Keratinocyte (primary cell): ENCODE data around the gene CPPED1. TPM values are rescaled to one million over a fixed set of nuclear protein-coding genes. Genes with fewer than 3 reads are reported as not detected.

Experiments
- DNase-seq: peaks from one replicate; pipeline ENCODE4 v3.0.0-alpha.2; 2011; ENCODE audit warnings: low read depth, missing footprints, low spot score
- FAIRE-seq: peaks from 2 replicates; lab custom pipeline; 2011; peaks lifted over from hg19 to GRCh38; lab: Jason Lieb, UNC
- H2AFZ ChIP-seq: 2 replicates; pipeline ENCODE4 v1.6.0; 2012; ENCODE audit warnings: low read length, control low read depth, inconsistent platforms; ENCODE audit not compliant: control insufficient read depth
- H3K27ac ChIP-seq: 2 replicates; pipeline ENCODE4 v1.5.1; 2011; ENCODE audit warnings: low read length; ENCODE audit not compliant: control insufficient read depth, insufficient read depth
- H3K27me3 ChIP-seq: 3 replicates; pipeline ENCODE4 v1.6.0; 2011; ENCODE audit warnings: low read length; ENCODE audit not compliant: control insufficient read depth, insufficient read depth; ENCODE audit errors: extremely low read depth
- H3K36me3 ChIP-seq, 2 experiments: 2 replicates in 1 of 2; 3 replicates in 1 of 2; pipeline ENCODE4 v1.5.1; 2011; ENCODE audit warnings: low read length in 2 of 2, mild to moderate bottlenecking in 1 of 2; ENCODE audit not compliant: control insufficient read depth in 2 of 2, insufficient read depth in 2 of 2; ENCODE audit errors: extremely low read depth in 1 of 2
- H3K4me1 ChIP-seq: 3 replicates; pipeline ENCODE4 v1.5.1; 2011; ENCODE audit warnings: low read length; ENCODE audit not compliant: control insufficient read depth, insufficient read depth; ENCODE audit errors: extremely low read depth
- H3K4me2 ChIP-seq: 3 replicates; pipeline ENCODE4 v1.6.0; 2011; ENCODE audit warnings: low read depth, low read length; ENCODE audit not compliant: control insufficient read depth, insufficient read depth; ENCODE audit errors: extremely low read depth
- H3K4me3 ChIP-seq, 3 experiments: fragments of 200-600 bp in 1 of 3; sonication (generic) in 1 of 3; 2 replicates in 2 of 3; 3 replicates in 1 of 3; pipeline ENCODE4 v1.5.1; 2011 to 2016; ENCODE audit warnings: low read length in 3 of 3, mild to moderate bottlenecking in 3 of 3, control low read depth in 2 of 3, inconsistent platforms in 1 of 3, low read depth in 1 of 3, mixed read lengths in 1 of 3, mixed run types in 1 of 3, moderate library complexity in 1 of 3; ENCODE audit not compliant: control insufficient read depth in 2 of 3, insufficient read depth in 2 of 3; ENCODE audit errors: extremely low read depth in 1 of 3
- H3K79me2 ChIP-seq: 2 replicates; pipeline ENCODE4 v1.6.0; 2012; ENCODE audit warnings: low read length; ENCODE audit not compliant: control insufficient read depth, insufficient read depth
- H3K9ac ChIP-seq: 3 replicates; pipeline ENCODE4 v1.6.0; 2011; ENCODE audit warnings: low read length; ENCODE audit not compliant: control insufficient read depth, insufficient read depth; ENCODE audit errors: extremely low read depth
- H3K9me1 ChIP-seq: 3 replicates; pipeline ENCODE4 v1.6.0; 2011; ENCODE audit warnings: low read length; ENCODE audit not compliant: control insufficient read depth, insufficient read depth; ENCODE audit errors: extremely low read depth
- H3K9me3 ChIP-seq: 2 replicates; pipeline ENCODE4 v1.5.1; 2012; ENCODE audit warnings: low read depth, low read length; ENCODE audit not compliant: control insufficient read depth
- H4K20me1 ChIP-seq: 3 replicates; pipeline ENCODE4 v1.6.0; 2011; ENCODE audit warnings: low read length; ENCODE audit not compliant: control insufficient read depth, insufficient read depth; ENCODE audit errors: extremely low read depth
- CTCF ChIP-seq, 3 experiments: IDR thresholded peaks in 1 of 3; conservative IDR thresholded peaks in 1 of 3; optimal IDR thresholded peaks in 1 of 3; 2 replicates in 2 of 3; 3 replicates in 1 of 3; pipeline versions ENCODE3 to v1.5.1; 2011; ENCODE audit warnings: low read length in 3 of 3, mild to moderate bottlenecking in 3 of 3, moderate library complexity in 2 of 3, control low read depth in 1 of 3, inconsistent platforms in 1 of 3; ENCODE audit not compliant: insufficient read depth in 2 of 3; ENCODE audit errors: extremely low read depth in 1 of 3
- EZH2 ChIP-seq: IDR thresholded peaks from one replicate; pipeline ENCODE4 v1.6.1; 2012; ENCODE audit warnings: inconsistent platforms, mild to moderate bottlenecking, low read length, moderate library complexity
- dilution Hi-C: fragments of 300-500 bp; cut with MboI; formaldehyde crosslinking; loops from one replicate; pipeline ENCODE4 v1.7.0; 2020; ENCODE audit warnings: low sequenced_read_pairs; ENCODE audit not compliant: extremely low pct_ligation_motif_present
- polyA plus RNA-seq, 5 experiments: library from polyadenylated mRNA; depleted of rRNA in 3 of 5; stranded (reverse) in 3 of 5; stranded (forward) in 1 of 5; unstranded in 1 of 5; fragments of >200 nt; gene quantifications; 1 replicate in 1 of 5; 2 replicates in 3 of 5; 3 replicates in 1 of 5; pipeline versions ENCODE4 v1.2.1 to v1.2.3, GENCODE V29; 2011 to 2012; ENCODE audit warnings: missing spikeins in 2 of 5, low read depth in 1 of 5, low replicate concordance in 1 of 5

Gene CPPED1
- polyA plus RNA-seq, 1 donor (not counting 4 experiments of a cell fraction or from before 2014, with no cell fraction given), result 14.4 TPM

GRCh38 chr16:12775656-12776236, 27.9 kb downstream of the CPPED1 start:
- no peaks in the 10 kb centered on the region for H3K4me1 ChIP-seq
- H3K27ac ChIP-seq, result no peak overlapping the region
- H3K9ac ChIP-seq, result no peak overlapping the region
- DNase-seq (no peak), FAIRE-seq (no peak)
- no peak overlapping the region for H3K4me2 ChIP-seq
- H4K20me1 ChIP-seq, result no peaks in the 10 kb centered on the region
- peaks cover 0 to 2% of the 10 kb centered on the region in 2 experiments for H3K36me3 ChIP-seq
- no peak overlapping the region for H3K4me3 ChIP-seq
- TF ChIP-seq CTCF (optimal IDR thresholded peaks at IDR 0.05 in 1 of 3, IDR thresholded peaks at IDR 0.05 in 1 of 3, conservative IDR thresholded peaks at IDR 0.05 in 1 of 3; ENCODE audit: extremely low read depth in 1 of 3, insufficient read depth in 2 of 3, low read length in 3 of 3), result no peak
- no peak for TF ChIP-seq EZH2
- no peaks in the 10 kb centered on the region for H3K9me1 ChIP-seq
- no peaks in the 10 kb centered on the region for H3K27me3 ChIP-seq
- dilution Hi-C loops, result no loop called here
- no peak overlapping the region for H2AFZ ChIP-seq
- no peaks in the 10 kb centered on the region for H3K9me3 ChIP-seq
- H3K79me2 ChIP-seq, result no peaks in the 10 kb centered on the region

DNA sequence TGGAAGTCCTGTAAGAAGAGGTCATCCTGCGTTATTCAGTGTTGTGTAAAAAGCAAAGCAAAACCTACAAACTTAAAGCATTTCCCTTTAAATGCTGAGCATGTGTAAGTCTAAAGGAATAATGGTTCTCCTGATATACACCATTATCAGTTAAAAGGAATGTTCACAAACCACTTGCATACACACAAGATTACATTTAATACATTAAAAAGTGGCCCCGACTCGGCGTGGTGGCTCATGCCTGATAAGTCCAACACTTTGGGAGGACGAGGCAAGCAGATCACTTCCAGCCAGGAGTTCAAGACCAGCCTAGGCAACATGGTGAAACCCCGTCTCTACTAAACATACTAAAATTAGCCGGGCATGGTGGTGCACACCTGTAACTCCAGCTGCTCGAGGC, 30.5 kb downstream of the CPPED1 start:
- no peak overlapping the region for H3K4me3 ChIP-seq
- no peaks in the 10 kb centered on the region for H3K9me3 ChIP-seq
- dilution Hi-C loops, result no loop called here
- H3K9ac ChIP-seq, result no peak overlapping the region
- H3K4me2 ChIP-seq, result no peak overlapping the region
- TF ChIP-seq CTCF (optimal IDR thresholded peaks at IDR 0.05 in 1 of 3, IDR thresholded peaks at IDR 0.05 in 1 of 3, conservative IDR thresholded peaks at IDR 0.05 in 1 of 3; ENCODE audit: extremely low read depth in 1 of 3, insufficient read depth in 2 of 3, low read length in 3 of 3), result no peak
- TF ChIP-seq EZH2, result no peak
- no peaks in the 10 kb centered on the region for H3K27me3 ChIP-seq
- H2AFZ ChIP-seq, result no peak overlapping the region
- H4K20me1 ChIP-seq, result no peaks in the 10 kb centered on the region
- no peaks in the 10 kb centered on the region for H3K36me3 ChIP-seq
- H3K79me2 ChIP-seq, result no peaks in the 10 kb centered on the region
- no peaks in the 10 kb centered on the region for H3K9me1 ChIP-seq
- DNase-seq (no peak), FAIRE-seq (no peak)
- no peak overlapping the region for H3K27ac ChIP-seq
- no peaks in the 10 kb centered on the region for H3K4me1 ChIP-seq
